K562 (cell line): ENCODE results near the gene SPNS2. TPM values are rescaled to one million over a fixed set of nuclear protein-coding genes. Genes with fewer than 3 reads are reported as not detected.

ENCODE experiments used
- ATAC-seq: fragments of 200-7000 bp; cut with Tn5 transposase; 3 replicates; pipeline ENCODE4 v1.9.1; 2020; ENCODE audit warnings: moderate library complexity
- BruUV-seq: library from RNA; stranded (reverse); fragments of 400-500 nt; replicated peaks from 2 replicates; lab custom pipeline; 2021; lab: Mats Ljungman, UMichigan
- CTCF ChIA-PET: fragments of 300-600 bp; formaldehyde crosslinking; extraction: SDS; loops from one replicate; lab custom pipeline; 2021; ENCODE audit warnings: low intra/inter-chr PET ratio; lab: Yijun Ruan, JAX
- POLR2A ChIA-PET: fragments of 300-600, 350-650 bp; sonication (Branson Sonifier 250); formaldehyde crosslinking; extraction: SDS; loops from one replicate; lab custom pipeline; 2021; ENCODE audit warnings: antibody characterized with exemption, inconsistent platforms; lab: Yijun Ruan, JAX
- DNase-seq, 4 experiments: peaks; one replicate each; pipeline versions ENCODE4 v3.0.0 to v3.0.0-alpha.2; 2011 to 2018; ENCODE audit warnings: low spot score in 3 of 4, mixed read lengths in 3 of 4; ENCODE audit errors: extremely low read depth in 1 of 4
- FAIRE-seq: peaks from 2 replicates; lab custom pipeline; 2011; peaks lifted over from hg19 to GRCh38; lab: Jason Lieb, UNC
- H2AFZ ChIP-seq: 2 replicates; pipeline ENCODE4 v1.6.0; 2011; ENCODE audit warnings: low read depth, low read length, control low read depth, inconsistent platforms
- H3K27ac ChIP-seq: fragments of 200-600 bp; 3 replicates; pipeline ENCODE4 v1.8.0; 2011; ENCODE audit warnings: low read depth, mild to moderate bottlenecking, control low read depth, inconsistent platforms, low read length, moderate library complexity, mixed read lengths; ENCODE audit errors: extremely low read depth
- H3K27me3 ChIP-seq, 2 experiments: fragments of 300-600 bp in 1 of 2; 2 replicates in 1 of 2; 3 replicates in 1 of 2; pipeline versions ENCODE4 v1.6.0 to v1.8.0; 2011; ENCODE audit warnings: inconsistent platforms in 2 of 2, low read length in 2 of 2, mild to moderate bottlenecking in 1 of 2, mixed read lengths in 1 of 2, moderate library complexity in 1 of 2; ENCODE audit not compliant: control insufficient read depth in 2 of 2, insufficient read depth in 2 of 2
- H3K36me3 ChIP-seq: fragments of 300-600 bp; 3 replicates; pipeline ENCODE4 v1.8.0; 2011; ENCODE audit warnings: mild to moderate bottlenecking, low read length, inconsistent platforms; ENCODE audit not compliant: control insufficient read depth, insufficient read depth
- H3K4me1 ChIP-seq, 2 experiments: fragments of 200-600 bp in 1 of 2; replicated peaks in 1 of 2; 2 replicates in 1 of 2; 3 replicates in 1 of 2; pipeline versions ENCODE4 v1.5.1 to v1.8.0; 2011; ENCODE audit warnings: inconsistent platforms in 2 of 2, low read length in 2 of 2, mild to moderate bottlenecking in 1 of 2, mixed read lengths in 1 of 2, moderate library complexity in 1 of 2; ENCODE audit not compliant: control insufficient read depth in 2 of 2, insufficient read depth in 2 of 2
- H3K4me2 ChIP-seq: 2 replicates; pipeline ENCODE4 v1.6.1; 2011; ENCODE audit warnings: low read length, control low read depth, inconsistent platforms, mixed read lengths; ENCODE audit not compliant: insufficient read depth
- H3K4me3 ChIP-seq: fragments of 200-600 bp; sonication (generic), shearing (Covaris generic); 2 replicates; pipeline ENCODE4 v1.5.1; 2016; ENCODE audit warnings: control low read depth, inconsistent platforms
- H3K79me2 ChIP-seq: fragments of 200-600 bp; 3 replicates; pipeline ENCODE4 v1.8.0; 2011; ENCODE audit warnings: low read length, inconsistent platforms; ENCODE audit not compliant: control insufficient read depth, insufficient read depth
- H3K9ac ChIP-seq, 2 experiments: 2 replicates each; pipeline versions ENCODE4 v1.6.0 to v1.6.1; 2011; ENCODE audit warnings: low read depth in 2 of 2, low read length in 2 of 2, control low read depth in 1 of 2, inconsistent platforms in 1 of 2, mild to moderate bottlenecking in 1 of 2, mixed read lengths in 1 of 2; ENCODE audit not compliant: insufficient read depth in 1 of 2
- H3K9me1 ChIP-seq: one replicate; pipeline ENCODE4 v1.6.0; 2011; ENCODE audit warnings: inconsistent platforms, mild to moderate bottlenecking, low read length, moderate library complexity; ENCODE audit not compliant: control insufficient read depth, insufficient read depth
- H3K9me3 ChIP-seq: replicated peaks from 2 replicates; pipeline ENCODE4 v1.5.1; 2011; ENCODE audit warnings: low read depth, low read length, inconsistent platforms; ENCODE audit not compliant: control insufficient read depth, insufficient read depth
- H4K20me1 ChIP-seq: replicated peaks from 2 replicates; pipeline ENCODE4 v1.6.1; 2011; ENCODE audit warnings: low read length, inconsistent platforms, mixed read lengths; ENCODE audit not compliant: control insufficient read depth, insufficient read depth
- ATF1 ChIP-seq, 2 experiments: fragments of 450-650 bp in 1 of 2; IDR thresholded peaks; 2 replicates each; pipeline ENCODE4 v1.6.1; 2016; ENCODE audit warnings: missing compliant biosample characterization in 1 of 2, missing genetic modification characterization in 1 of 2
- BCL6 ChIP-seq: fragments of 250-450 bp; sonication (Bioruptor Pico); IDR thresholded peaks from 2 replicates; pipeline ENCODE4 v1.4.0; 2020
- CEBPB ChIP-seq: fragments of 450-650 bp; IDR thresholded peaks from 2 replicates; pipeline ENCODE4 v1.6.1; 2016; ENCODE audit warnings: missing genetic modification characterization, missing compliant biosample characterization
- DMBX1 ChIP-seq: fragments of 250-450 bp; sonication (Bioruptor Pico); IDR thresholded peaks from 2 replicates; pipeline ENCODE4 v1.8.0; 2022; ENCODE audit warnings: inconsistent platforms, mild to moderate bottlenecking, moderate library complexity, borderline replicate concordance
- FUS ChIP-seq: fragments of 200-400 bp; formaldehyde crosslinking; optimal IDR thresholded peaks from 2 replicates; pipeline ENCODE3; 2017; ENCODE audit warnings: low read depth, low read length
- GTF2A2 ChIP-seq: IDR thresholded peaks from 2 replicates; pipeline ENCODE4 v1.6.1; 2016; ENCODE audit warnings: mild to moderate bottlenecking, missing genetic modification characterization, missing compliant biosample characterization
- JUNB ChIP-seq: fragments of 450-650 bp; formaldehyde crosslinking; conservative IDR thresholded peaks from 2 replicates; pipeline ENCODE4 v1.4.0; 2020; ENCODE audit warnings: mild to moderate bottlenecking
- MNT ChIP-seq, 2 experiments: fragments of 450-650 bp; conservative IDR thresholded peaks; 2 replicates each; pipeline ENCODE4 v1.6.1; 2017; ENCODE audit warnings: mild to moderate bottlenecking in 2 of 2, moderate library complexity in 2 of 2
- MTF1 ChIP-seq: fragments of 250-450 bp; sonication (Bioruptor Pico); IDR thresholded peaks from 2 replicates; pipeline ENCODE4 v1.9.0; 2021; ENCODE audit warnings: moderate library complexity, mild to moderate bottlenecking, inconsistent platforms, borderline replicate concordance
- NFIX ChIP-seq: fragments of 250-450 bp; sonication (Bioruptor Pico); IDR thresholded peaks from 2 replicates; pipeline ENCODE4 v1.4.0; 2020; ENCODE audit warnings: low read depth, mild to moderate bottlenecking, moderate library complexity
- NR4A1 ChIP-seq, 2 experiments: fragments of 250-450 bp in 1 of 2; fragments of 450-650 bp in 1 of 2; sonication (Bioruptor Pico) in 1 of 2; IDR thresholded peaks; 2 replicates each; pipeline versions ENCODE4 v1.4.0 to v1.6.1; 2016 to 2020; ENCODE audit warnings: mild to moderate bottlenecking in 2 of 2, missing compliant biosample characterization in 1 of 2, missing genetic modification characterization in 1 of 2, moderate library complexity in 1 of 2
- PHF20 ChIP-seq: fragments of 450-650 bp; IDR thresholded peaks from 2 replicates; pipeline ENCODE4 v1.6.1; 2018; ENCODE audit not compliant: partially characterized antibody
- PRDM10 ChIP-seq: fragments of 450-650 bp; IDR thresholded peaks from 2 replicates; pipeline ENCODE4 v1.6.1; 2018; ENCODE audit not compliant: partially characterized antibody
- RBM17 ChIP-seq: fragments of 200-400 bp; formaldehyde crosslinking; IDR thresholded peaks from 2 replicates; pipeline ENCODE4 v1.6.1; 2017; ENCODE audit warnings: low read depth, mild to moderate bottlenecking, low read length, borderline replicate concordance
- SMARCE1 ChIP-seq: fragments of 450-650 bp; IDR thresholded peaks from 2 replicates; pipeline ENCODE4 v1.7.1; 2016; ENCODE audit warnings: mild to moderate bottlenecking
- TCFL5 ChIP-seq: fragments of 250-450 bp; sonication (Bioruptor Pico); conservative IDR thresholded peaks from 2 replicates; pipeline ENCODE4 v1.6.1; 2021; ENCODE audit warnings: mild to moderate bottlenecking, moderate library complexity, matching md5 sums
- ZNF274 ChIP-seq: IDR thresholded peaks from 2 replicates; pipeline ENCODE4 v1.6.1; 2011; ENCODE audit warnings: low read depth, mild to moderate bottlenecking, low read length, moderate library complexity, borderline replicate concordance
- ZNF75A ChIP-seq: fragments of 450-650 bp; formaldehyde crosslinking; IDR thresholded peaks from 2 replicates; pipeline ENCODE4 v1.4.0; 2020; ENCODE audit warnings: mild to moderate bottlenecking
- WGBS: fragments of 100-300 bp; shearing (Covaris generic); methylation state at CpG from one replicate; pipeline ENCODE4 v1.1.6; 2016; ENCODE audit warnings: low coverage, mixed read lengths; ENCODE audit not compliant: insufficient coverage; ENCODE audit errors: missing lambda C conversion rate; 5-methylcytosine and 5-hydroxymethylcytosine counted together
- in situ Hi-C: fragments of 300-500 bp; cut with MboI; formaldehyde crosslinking; loops from 4 replicates; pipeline ENCODE4 v1.15.0; 2018; ENCODE audit warnings: inconsistent platforms, mixed read lengths
- intact Hi-C: fragments of 100-400 bp; cut with micrococcal nuclease; formaldehyde crosslinking; loops from 2 replicates; pipeline ENCODE4 v1.14.2; 2022
- polyA plus RNA-seq, 8 experiments: library from polyadenylated mRNA; depleted of rRNA in 4 of 8; stranded (reverse) in 5 of 8; unstranded in 3 of 8; fragments of >200 nt; fragmentation: Nextera tagmentation in 2 of 8; fragmentation: Illumina TruSeq in 1 of 8; extraction: Ambion mirVana in 2 of 8; extraction: Trizol in 1 of 8; gene quantifications; 2 replicates each; pipeline versions ENCODE4 v1.2.1 to v1.2.3, GENCODE V29; 2011 to 2014; ENCODE audit warnings: inconsistent platforms in 1 of 8, missing spikeins in 1 of 8
- total RNA-seq, 7 experiments: library from RNA; depleted of rRNA in 6 of 7; stranded (reverse); fragments of >200 nt in 6 of 7; fragmentation: Illumina TruSeq in 2 of 7; extraction: Trizol in 2 of 7; gene quantifications; 2 replicates each; pipeline versions ENCODE4 v1.2.1 to v1.2.3, GENCODE V29; 2011 to 2021; ENCODE audit warnings: low replicate concordance in 1 of 7

SPNS2 gene
- total and polyA plus RNA-seq, 9 of the 15 experiments (the other 6 are each of a cell fraction or from before 2014, with no cell fraction given): 0.06 TPM; not detected in 8

- Histone ChIP-seq H3K4me1 (no peaks in the 10 kb centered on the region), H3K27me3 (peaks cover 3 to 31% of the 10 kb centered on the region in 2 experiments; a peak in 4 of 5 replicates), H3K4me3 (no peak overlapping the region), H3K4me2 (no peak overlapping the region), H3K36me3 (no peaks in the 10 kb centered on the region), H3K79me2 (no peaks in the 10 kb centered on the region), H2AFZ (no peak overlapping the region), H3K9me3 (no peaks in the 10 kb centered on the region), H3K27ac (no peak overlapping the region), H3K9ac (no peak overlapping the region), H3K9me1 (no peaks in the 10 kb centered on the region), H4K20me1 (no peaks in the 10 kb centered on the region)
- ChIA-PET POLR2A (interaction anchor here (1.4 kb wide), 1 partner anchor 47 kb away, joined by 4 read pairs; no protein-coding TSS in a partner anchor), CTCF (no interaction called here)
- in situ Hi-C loops (no loop called here), intact Hi-C loops (no loop called here)
- FAIRE-seq (no peak), DNase-seq (no peak), ATAC-seq (no peak)
- 11% methylated on average over 13 of the region's 16 CpGs for WGBS
- no TSS peak for BruUV-seq
- TF ChIP-seq NR4A1 (CRISPR knock-in tag; IDR thresholded peaks at IDR 0.05) (no peak), NR4A1 (tag; IDR thresholded peaks at IDR 0.05) (no peak), SMARCE1 (no peak), ZNF75A (no peak), PHF20 (no peak), TCFL5 (CRISPR knock-in tag) (no peak), NFIX (no peak), ATF1 (CRISPR knock-in tag; IDR thresholded peaks at IDR 0.05) (no peak), ATF1 (tag; IDR thresholded peaks at IDR 0.05) (no peak), GTF2A2 (no peak), ZNF274 (no peak), DMBX1 (CRISPR knock-in tag) (no peak), MNT (conservative IDR thresholded peaks at IDR 0.05) (no peak), PRDM10 (no peak), JUNB (no peak), CEBPB (tag) (no peak), BCL6 (CRISPR knock-in tag) (no peak), RBM17 (no peak), FUS (no peak), MTF1 (CRISPR knock-in tag) (no peak)
Measured at GRCh38 chr17:4482338-4483011, 16.2 kb upstream of the SPNS2 start.
